Smooth muscle cell (in vitro differentiated cells): Measurements from ENCODE around the gene RNF34. TPM values are rescaled to one million over a fixed set of nuclear protein-coding genes. Genes with fewer than 3 reads are reported as not detected.

Experiments used
- DNase-seq: peaks from one replicate; lab custom pipeline; 2025; ENCODE audit not compliant: unreplicated experiment; lab: John Stamatoyannopoulos, UW
- H2AFZ ChIP-seq: fragments of 200-600 bp; sonication (generic); 2 replicates; pipeline ENCODE4 v1.6.0; 2016; ENCODE audit warnings: antibody characterized with exemption, low read depth, mild to moderate bottlenecking
- H3F3A ChIP-seq: fragments of 200-600 bp; sonication (generic); 2 replicates; pipeline ENCODE4 v1.6.0; 2017; ENCODE audit warnings: antibody characterized with exemption, low read depth
- H3K27ac ChIP-seq: fragments of 200-600 bp; sonication (generic); 2 replicates; pipeline ENCODE4 v1.5.1; 2016; ENCODE audit warnings: low read depth, mild to moderate bottlenecking
- H3K27me3 ChIP-seq: fragments of 200-600 bp; sonication (generic); 2 replicates; pipeline ENCODE4 v1.6.1; 2016; ENCODE audit warnings: low read depth, mild to moderate bottlenecking
- H3K36me3 ChIP-seq: fragments of 200-600 bp; sonication (generic); 2 replicates; pipeline ENCODE4 v1.5.1; 2016; ENCODE audit warnings: low read depth
- H3K4me1 ChIP-seq: fragments of 200-600 bp; sonication (generic); 2 replicates; pipeline ENCODE4 v1.5.1; 2016; ENCODE audit warnings: low read depth
- H3K4me2 ChIP-seq: fragments of 200-600 bp; sonication (generic); 2 replicates; pipeline ENCODE4 v1.6.0; 2016; ENCODE audit warnings: mild to moderate bottlenecking
- H3K4me3 ChIP-seq: fragments of 200-600 bp; sonication (generic); 2 replicates; pipeline ENCODE4 v1.5.1; 2016; ENCODE audit warnings: mild to moderate bottlenecking
- H3K79me2 ChIP-seq: fragments of 200-600 bp; sonication (generic); 2 replicates; pipeline ENCODE4 v1.6.0; 2016; ENCODE audit warnings: low read depth, mild to moderate bottlenecking
- H3K9ac ChIP-seq: fragments of 200-600 bp; sonication (generic); 2 replicates; pipeline ENCODE4 v1.6.0; 2016; ENCODE audit warnings: low read depth
- H3K9me3 ChIP-seq: fragments of 200-600 bp; sonication (generic); replicated peaks from 2 replicates; pipeline ENCODE4 v1.5.1; 2016; ENCODE audit warnings: low read depth
- H4K20me1 ChIP-seq: fragments of 200-600 bp; sonication (generic); 2 replicates; pipeline ENCODE4 v1.6.0; 2016; ENCODE audit warnings: low read depth
- CTCF ChIP-seq: fragments of 200-600 bp; sonication (generic); IDR thresholded peaks from 2 replicates; pipeline ENCODE4 v1.5.1; 2017; ENCODE audit warnings: borderline replicate concordance, mild to moderate bottlenecking, antibody characterized with exemption; ENCODE audit not compliant: insufficient read depth, poor library complexity, severe bottlenecking
- WGBS: methylation state at CpG from one replicate; pipeline ENCODE4 v1.1.7; 2016; ENCODE audit warnings: low lambda C conversion rate; 5-methylcytosine and 5-hydroxymethylcytosine counted together
- polyA plus RNA-seq: library from polyadenylated mRNA; unstranded; fragments of >200 nt; fragmentation: Nextera tagmentation; extraction: Ambion mirVana; gene quantifications from 2 replicates; pipeline ENCODE4 v1.2.1, GENCODE V29; 2016
- total RNA-seq: library from RNA; depleted of rRNA; stranded (reverse); fragments of >200 nt; gene quantifications from 2 replicates; pipeline ENCODE4 v1.2.3, GENCODE V29; 2014

Gene RNF34
- total and polyA plus RNA-seq, 2 experiments from 2014 or later = 19.4 to 24.0 TPM

GRCh38 chr12:121432740-121433480 lies 33.0 kb downstream of the RNF34 start:
- H3K79me2 ChIP-seq = no peaks in the 10 kb centered on the region
- no peak for TF ChIP-seq CTCF
- no peak overlapping the region for H3K4me3 ChIP-seq
- H3K36me3 ChIP-seq = peaks cover 16% of the 10 kb centered on the region
- no peaks in the 10 kb centered on the region for H3K4me1 ChIP-seq
- H3K27ac ChIP-seq = no peak overlapping the region
- H3K4me2 ChIP-seq = no peak overlapping the region
- no peak overlapping the region for H2AFZ ChIP-seq
- WGBS = 99% methylated on average over 11 of the region's 11 CpGs
- peaks cover 6% of the 10 kb centered on the region for H3K9me3 ChIP-seq
- DNase-seq = no peak
- no peaks in the 10 kb centered on the region for H3K27me3 ChIP-seq
- H3F3A ChIP-seq = no peaks in the 10 kb centered on the region
- no peaks in the 10 kb centered on the region for H4K20me1 ChIP-seq
- no peak overlapping the region for H3K9ac ChIP-seq

- no peak for DNase-seq
- Histone ChIP-seq H3K27me3 (no peaks in the 10 kb centered on the region), H3K4me2 (no peak overlapping the region), H3F3A (no peaks in the 10 kb centered on the region), H3K9me3 (peaks cover 6% of the 10 kb centered on the region), H3K4me1 (no peaks in the 10 kb centered on the region), H3K27ac (no peak overlapping the region), H3K79me2 (no peaks in the 10 kb centered on the region), H4K20me1 (no peaks in the 10 kb centered on the region), H3K4me3 (no peak overlapping the region), H2AFZ (no peak overlapping the region), H3K36me3 (no peaks in the 10 kb centered on the region), H3K9ac (no peak overlapping the region)
- WGBS = 96% methylated on average over 2 of the region's 2 CpGs
- TF ChIP-seq CTCF = no peak
Measured at GRCh38 chr12:121436706-121437105, 36.8 kb downstream of the RNF34 start.

GRCh38 chr12:121438905-121439304 lies 39.0 kb downstream of the RNF34 start:
- Histone ChIP-seq H3K27ac (no peak overlapping the region), H3K9me3 (peaks cover 6% of the 10 kb centered on the region), H2AFZ (no peak overlapping the region), H4K20me1 (no peaks in the 10 kb centered on the region), H3K9ac (no peak overlapping the region), H3F3A (no peaks in the 10 kb centered on the region), H3K79me2 (no peaks in the 10 kb centered on the region), H3K4me2 (no peak overlapping the region), H3K27me3 (no peaks in the 10 kb centered on the region), H3K4me1 (no peaks in the 10 kb centered on the region), H3K36me3 (no peaks in the 10 kb centered on the region), H3K4me3 (no peak overlapping the region)
- no peak for TF ChIP-seq CTCF
- WGBS = 98% methylated on average over 12 of the region's 12 CpGs
- no peak for DNase-seq

- H3K27ac ChIP-seq = no peak overlapping the region
- no peak for TF ChIP-seq CTCF
- no peak overlapping the region for H3K9ac ChIP-seq
- H4K20me1 ChIP-seq = no peaks in the 10 kb centered on the region
- H3K4me2 ChIP-seq = no peak overlapping the region
- 94% methylated on average over 16 of the region's 16 CpGs for WGBS
- H3K9me3 ChIP-seq = peaks cover 6% of the 10 kb centered on the region
- H3K4me3 ChIP-seq = no peak overlapping the region
- DNase-seq = no peak
- H3F3A ChIP-seq = no peaks in the 10 kb centered on the region
- no peaks in the 10 kb centered on the region for H3K36me3 ChIP-seq
- H3K79me2 ChIP-seq = no peaks in the 10 kb centered on the region
- no peaks in the 10 kb centered on the region for H3K27me3 ChIP-seq
- no peaks in the 10 kb centered on the region for H3K4me1 ChIP-seq
- no peak overlapping the region for H2AFZ ChIP-seq
Measured at GRCh38 chr12:121439715-121440114, 39.8 kb downstream of the RNF34 start.
